ENCODE data around the gene MRAP. TPM values are rescaled to one million over a fixed set of nuclear protein-coding genes. Genes with fewer than 3 reads are reported as not detected.

The MRAP gene
- total and polyA plus RNA-seq, 7 experiments from 2014 or later: not detected

DNA sequence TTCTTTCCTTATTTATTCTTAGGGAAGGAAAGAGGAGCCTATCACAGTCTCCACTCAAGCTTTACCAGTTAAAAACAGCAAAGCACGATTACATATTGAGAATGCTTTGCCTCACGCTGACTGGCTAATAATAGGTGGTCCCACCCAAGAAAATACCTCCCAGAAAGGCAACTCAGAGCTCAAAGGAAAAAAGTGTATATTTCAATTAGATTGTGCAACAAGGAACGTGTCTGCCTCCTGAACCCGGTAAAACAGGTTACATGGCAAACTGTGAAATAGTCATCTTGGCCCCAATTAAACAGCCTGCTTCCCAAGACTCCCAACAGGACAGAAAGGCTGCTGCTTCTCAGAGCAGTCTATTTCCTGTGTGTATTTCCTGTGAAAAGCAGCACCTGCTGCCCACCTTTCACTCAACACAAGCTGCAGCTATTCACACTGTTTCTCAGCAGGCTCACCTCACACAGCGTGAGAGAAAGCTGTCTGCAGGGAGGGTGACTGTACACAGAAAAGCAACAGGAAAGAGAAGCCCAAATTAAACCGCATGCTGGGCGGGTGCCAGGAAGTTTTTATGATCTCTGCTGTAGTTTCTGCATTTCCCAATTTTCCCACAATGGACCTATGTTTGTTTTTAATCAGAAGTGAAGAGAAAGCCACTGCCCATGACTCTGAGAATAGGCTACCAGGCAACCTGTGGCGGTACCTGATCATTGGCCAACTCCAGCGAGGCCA, 50.1 kb downstream of the MRAP start:
- intact Hi-C loops (cut with micrococcal nuclease): no loop called here

DNA sequence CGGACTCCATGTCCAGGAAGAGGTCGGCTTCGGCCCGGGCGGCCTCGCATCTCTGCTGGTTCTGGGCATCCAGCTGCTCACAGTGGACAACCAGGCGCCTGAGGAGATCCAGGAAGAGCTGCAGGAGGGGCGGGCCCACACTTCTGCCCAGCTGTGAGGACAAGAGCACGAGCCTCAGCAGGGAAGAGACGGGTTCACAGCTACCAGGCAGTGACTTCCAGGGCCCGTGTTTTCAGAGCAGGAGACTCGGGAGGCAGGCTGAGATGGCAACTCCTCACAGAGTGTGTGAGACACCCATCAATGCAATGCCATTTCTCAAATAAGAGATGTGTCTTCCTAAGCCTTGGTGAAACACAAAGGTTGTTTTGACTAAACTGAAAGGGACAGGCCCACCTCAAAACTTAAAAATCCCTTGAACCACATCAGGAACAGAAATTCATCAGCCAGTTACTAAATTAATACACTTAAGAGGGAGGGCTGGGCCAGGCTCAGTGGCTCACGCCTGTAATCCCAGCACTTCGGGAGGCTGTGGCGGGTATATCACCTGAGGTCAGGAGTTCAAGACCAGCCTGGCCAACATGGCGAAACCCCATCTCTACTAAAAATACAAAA, 50.8 kb downstream of the MRAP start:
- CTCF ChIA-PET: no interaction called here
- H3K36me3 Mint-ChIP-seq: peaks cover 29 to 91% (median 56%) of the 10 kb centered on the region in 5 donors

More for the DNA sequence above, 50.1 kb downstream of the MRAP start:
- H3K9me3 ChIP-seq (ENCODE audit: control insufficient read depth in 2 of 3, low read length in 3 of 3): peaks cover 0 to 14% (median 3%) of the 10 kb centered on the region in 3 experiments
- no peak overlapping the region for H3K4me3 Mint-ChIP-seq
- H3K9me3 Mint-ChIP-seq: peaks cover 5 to 16% (median 8%) of the 10 kb centered on the region in 11 donors
- DNase-seq (no peak), ATAC-seq (no peak)
- ChIA-PET POLR2A (no interaction called here), CTCF (no interaction called here)
- H3K4me1 ChIP-seq (ENCODE audit: control insufficient read depth in 2 of 2, insufficient read depth in 2 of 2, low read length in 2 of 2): no peaks in the 10 kb centered on the region
- no peak overlapping the region for H3K4me3 ChIP-seq (ENCODE audit: low read length)
- H3K4me1 Mint-ChIP-seq: no peaks in the 10 kb centered on the region
- H3K27me3 Mint-ChIP-seq: no peaks in the 10 kb centered on the region
- peaks cover 19 to 99% (median 51%) of the 10 kb centered on the region in 3 experiments for H3K36me3 ChIP-seq (ENCODE audit: control insufficient read depth in 2 of 3, insufficient read depth in 3 of 3, low read length in 3 of 3)
- no peak overlapping the region for H3K27ac Mint-ChIP-seq
- peaks cover 32 to 91% (median 56%) of the 10 kb centered on the region in 5 donors for H3K36me3 Mint-ChIP-seq
- no peak overlapping the region for H3K27ac ChIP-seq (ENCODE audit: low read depth, low read length)
- no peaks in the 10 kb centered on the region for H3K27me3 ChIP-seq (ENCODE audit: control insufficient read depth in 2 of 2, insufficient read depth in 2 of 2, low read length in 2 of 2)

DNA sequence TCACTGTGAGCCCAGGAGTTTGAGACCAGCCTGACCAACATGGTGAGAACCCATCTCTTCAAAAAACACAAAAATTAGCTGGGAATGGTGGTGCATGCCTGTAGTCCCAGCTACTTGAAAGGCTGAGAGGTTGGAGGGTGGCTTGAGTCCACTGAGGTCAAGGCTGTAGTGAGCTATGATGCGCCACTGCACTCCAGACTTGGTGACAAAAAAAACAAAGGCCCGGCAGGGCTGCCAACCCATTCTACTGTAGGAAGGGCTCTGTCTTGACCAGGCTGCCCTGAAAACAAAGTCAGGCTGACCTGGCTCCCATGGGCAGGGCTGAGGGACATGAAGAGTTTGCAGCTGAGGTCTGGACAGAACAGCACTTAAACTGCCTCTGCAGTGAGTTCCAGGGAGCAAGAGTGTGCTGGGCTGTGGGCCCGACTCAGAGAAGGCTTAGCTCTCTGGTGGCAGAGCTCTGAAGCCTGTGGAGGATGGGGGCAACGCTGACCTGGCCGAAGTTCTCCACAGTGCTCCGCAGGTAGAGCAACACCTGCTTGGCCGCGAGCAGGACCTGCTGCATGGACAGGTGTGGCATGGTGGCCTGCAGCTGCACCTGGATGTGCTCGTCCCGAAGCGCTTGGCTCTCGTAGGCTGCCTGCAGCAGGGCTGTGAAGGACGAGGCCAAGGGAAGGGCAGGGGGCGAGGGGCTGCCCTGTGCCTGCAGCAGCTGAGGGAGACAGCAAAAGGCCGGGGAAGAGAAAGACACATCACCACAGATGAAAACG, 51.7 kb downstream of the MRAP start:
- peaks cover 21 to 91% (median 55%) of the 10 kb centered on the region in 5 donors for H3K36me3 Mint-ChIP-seq
- peaks cover 0 to under 1% (median 0%) of the 10 kb centered on the region in 3 experiments for H3K9me3 ChIP-seq (ENCODE audit: control insufficient read depth in 2 of 3, low read length in 3 of 3)
- CTCF ChIA-PET: no interaction called here

More for the DNA sequence above, 50.8 kb downstream of the MRAP start:
- no peaks in the 10 kb centered on the region for H3K4me1 ChIP-seq (ENCODE audit: control insufficient read depth in 2 of 2, insufficient read depth in 2 of 2, low read length in 2 of 2)
- ATAC-seq (no peak), DNase-seq (no peak)
- no peaks in the 10 kb centered on the region for H3K27me3 ChIP-seq (ENCODE audit: control insufficient read depth in 2 of 2, insufficient read depth in 2 of 2, low read length in 2 of 2)
- H3K36me3 ChIP-seq (ENCODE audit: control insufficient read depth in 2 of 3, insufficient read depth in 3 of 3, low read length in 3 of 3): peaks cover 14 to 99% (median 53%) of the 10 kb centered on the region in 3 experiments
- H3K9me3 ChIP-seq (ENCODE audit: control insufficient read depth in 2 of 3, low read length in 3 of 3): peaks cover 0 to 10% (median 3%) of the 10 kb centered on the region in 3 experiments
- peaks cover 4 to 9% (median 6%) of the 10 kb centered on the region in 11 donors for H3K9me3 Mint-ChIP-seq
- no peaks in the 10 kb centered on the region for H3K4me1 Mint-ChIP-seq
- intact Hi-C loops (cut with micrococcal nuclease): no loop called here
- no peak overlapping the region for H3K4me3 ChIP-seq (ENCODE audit: low read length)
- POLR2A ChIA-PET: no interaction called here
- no peak overlapping the region for H3K27ac ChIP-seq (ENCODE audit: low read depth, low read length)
- H3K27ac Mint-ChIP-seq: no peak overlapping the region
- no peak overlapping the region for H3K4me3 Mint-ChIP-seq
- H3K27me3 Mint-ChIP-seq: no peaks in the 10 kb centered on the region

DNA sequence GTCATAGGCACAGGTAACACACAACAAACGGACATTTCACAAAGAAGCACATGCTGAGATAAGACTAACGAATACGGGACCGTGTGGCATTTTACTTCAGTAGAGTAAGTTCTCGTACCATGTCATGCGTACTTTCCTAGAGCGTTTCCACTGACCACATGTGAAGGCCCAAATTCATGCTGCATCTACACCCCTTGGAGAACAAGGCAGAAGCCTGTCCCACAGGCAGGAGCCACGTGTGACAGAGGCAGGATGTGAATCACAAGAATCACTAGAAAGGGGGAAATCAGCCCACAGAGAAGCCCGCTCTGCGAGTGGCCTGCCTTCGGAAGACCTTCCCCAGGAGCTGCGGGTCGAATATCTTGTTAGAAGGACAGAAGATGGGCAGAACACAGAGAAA, 52.3 kb downstream of the MRAP start:
- H3K27ac Mint-ChIP-seq: no peak overlapping the region

More for the DNA sequence above, 51.7 kb downstream of the MRAP start:
- intact Hi-C loops (cut with micrococcal nuclease): no loop called here
- DNase-seq (no peak), ATAC-seq (no peak)
- no peaks in the 10 kb centered on the region for H3K4me1 ChIP-seq (ENCODE audit: control insufficient read depth in 2 of 2, insufficient read depth in 2 of 2, low read length in 2 of 2)
- H3K27ac ChIP-seq (ENCODE audit: low read depth, low read length): no peak overlapping the region
- Mint-ChIP-seq H3K4me3 (no peak overlapping the region), H3K27me3 (no peaks in the 10 kb centered on the region), H3K4me1 (no peaks in the 10 kb centered on the region), H3K27ac (no peak overlapping the region), H3K9me3 (no peaks in the 10 kb centered on the region)
- no peak overlapping the region for H3K4me3 ChIP-seq (ENCODE audit: low read length)
- POLR2A ChIA-PET: no interaction called here
- H3K27me3 ChIP-seq (ENCODE audit: control insufficient read depth in 2 of 2, insufficient read depth in 2 of 2, low read length in 2 of 2): no peaks in the 10 kb centered on the region
- peaks cover 5 to 99% (median 49%) of the 10 kb centered on the region in 3 experiments for H3K36me3 ChIP-seq (ENCODE audit: control insufficient read depth in 2 of 3, insufficient read depth in 3 of 3, low read length in 3 of 3)

DNA sequence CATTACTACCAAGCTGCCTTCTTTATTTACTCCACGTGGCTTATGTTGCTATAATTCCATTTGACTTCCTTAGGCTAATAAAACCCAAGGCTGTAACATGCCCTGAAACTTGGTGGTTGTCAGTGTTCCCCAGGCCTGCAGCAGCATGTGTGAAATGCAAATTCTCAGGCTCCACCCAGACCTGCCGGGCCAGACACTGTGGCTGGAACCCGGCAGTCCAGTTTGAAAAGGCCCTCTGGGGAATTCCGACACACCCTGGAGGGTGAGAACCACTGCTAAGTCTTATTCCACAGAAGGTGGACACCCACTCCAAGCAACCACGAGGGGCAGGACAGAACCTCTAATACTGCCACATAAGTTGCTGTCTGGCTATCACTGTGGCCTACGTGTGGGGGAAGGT, 52.8 kb downstream of the MRAP start:
- Histone ChIP-seq H3K27me3 (ENCODE audit: control insufficient read depth in 2 of 2, insufficient read depth in 2 of 2, low read length in 2 of 2) (no peaks in the 10 kb centered on the region), H3K36me3 (ENCODE audit: control insufficient read depth in 2 of 3, insufficient read depth in 3 of 3, low read length in 3 of 3) (peaks cover 0 to 99% (median 42%) of the 10 kb centered on the region in 3 experiments), H3K4me3 (ENCODE audit: low read length) (no peak overlapping the region), H3K27ac (ENCODE audit: low read depth, low read length) (no peak overlapping the region), H3K9me3 (ENCODE audit: control insufficient read depth in 2 of 3, low read length in 3 of 3) (no peaks in the 10 kb centered on the region), H3K4me1 (ENCODE audit: control insufficient read depth in 2 of 2, insufficient read depth in 2 of 2, low read length in 2 of 2) (no peaks in the 10 kb centered on the region)
- no peaks in the 10 kb centered on the region for H3K27me3 Mint-ChIP-seq
- H3K4me3 Mint-ChIP-seq: no peak overlapping the region
- no peak for DNase-seq
- H3K4me1 Mint-ChIP-seq: no peaks in the 10 kb centered on the region
- H3K36me3 Mint-ChIP-seq: peaks cover 17 to 91% (median 48%) of the 10 kb centered on the region in 5 donors
- H3K9me3 Mint-ChIP-seq: no peaks in the 10 kb centered on the region
- no peak overlapping the region for H3K27ac Mint-ChIP-seq
- ATAC-seq: no peak
- POLR2A ChIA-PET: no interaction called here
- intact Hi-C loops (cut with micrococcal nuclease): no loop called here
- CTCF ChIA-PET: no interaction called here

More for the DNA sequence above, 52.3 kb downstream of the MRAP start:
- ATAC-seq (no peak), DNase-seq (no peak)
- no peak overlapping the region for H3K4me3 ChIP-seq (ENCODE audit: low read length)
- POLR2A ChIA-PET: no interaction called here
- Mint-ChIP-seq H3K36me3 (peaks cover 21 to 91% (median 51%) of the 10 kb centered on the region in 5 donors), H3K27me3 (no peaks in the 10 kb centered on the region), H3K9me3 (no peaks in the 10 kb centered on the region), H3K4me3 (no peak overlapping the region), H3K4me1 (no peaks in the 10 kb centered on the region)
- CTCF ChIA-PET: no interaction called here
- H3K4me1 ChIP-seq (ENCODE audit: control insufficient read depth in 2 of 2, insufficient read depth in 2 of 2, low read length in 2 of 2): no peaks in the 10 kb centered on the region
- no peaks in the 10 kb centered on the region for H3K9me3 ChIP-seq (ENCODE audit: control insufficient read depth in 2 of 3, low read length in 3 of 3)
- peaks cover 0 to 99% (median 43%) of the 10 kb centered on the region in 3 experiments for H3K36me3 ChIP-seq (ENCODE audit: control insufficient read depth in 2 of 3, insufficient read depth in 3 of 3, low read length in 3 of 3)
- no peaks in the 10 kb centered on the region for H3K27me3 ChIP-seq (ENCODE audit: control insufficient read depth in 2 of 2, insufficient read depth in 2 of 2, low read length in 2 of 2)
- intact Hi-C loops (cut with micrococcal nuclease): no loop called here
- no peak overlapping the region for H3K27ac ChIP-seq (ENCODE audit: low read depth, low read length)

DNA sequence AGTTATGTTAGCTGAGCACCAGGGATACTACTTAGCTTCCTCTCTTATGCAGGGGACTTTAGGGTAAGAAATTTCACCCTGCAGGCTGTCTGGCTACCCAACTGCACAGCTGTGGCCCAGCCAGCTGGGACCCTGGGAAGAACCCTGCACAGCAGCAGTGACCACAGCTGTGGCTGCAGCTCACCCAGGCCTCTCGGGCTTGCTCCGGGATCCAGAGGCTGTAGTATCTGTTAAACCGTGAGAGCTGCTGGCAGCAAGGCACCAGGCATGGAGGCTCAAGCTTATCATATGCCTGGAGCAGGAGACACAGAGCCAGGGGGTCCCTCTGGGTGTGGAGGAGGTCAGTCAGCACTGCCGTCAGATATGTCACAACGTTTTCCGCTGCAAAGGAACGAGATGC, 53.9 kb downstream of the MRAP start:
- intact Hi-C loops (cut with micrococcal nuclease): no loop called here
- ChIA-PET CTCF (no interaction called here), POLR2A (no interaction called here)
- Histone ChIP-seq H3K27ac (ENCODE audit: low read depth, low read length) (no peak overlapping the region), H3K27me3 (ENCODE audit: control insufficient read depth in 2 of 2, insufficient read depth in 2 of 2, low read length in 2 of 2) (no peaks in the 10 kb centered on the region), H3K36me3 (ENCODE audit: control insufficient read depth in 2 of 3, insufficient read depth in 3 of 3, low read length in 3 of 3) (peaks cover 0 to 98% (median 39%) of the 10 kb centered on the region in 3 experiments), H3K4me1 (ENCODE audit: control insufficient read depth in 2 of 2, insufficient read depth in 2 of 2, low read length in 2 of 2) (no peaks in the 10 kb centered on the region), H3K4me3 (ENCODE audit: low read length) (no peak overlapping the region), H3K9me3 (ENCODE audit: control insufficient read depth in 2 of 3, low read length in 3 of 3) (no peaks in the 10 kb centered on the region)
- Mint-ChIP-seq H3K36me3 (peaks cover 17 to 91% (median 52%) of the 10 kb centered on the region in 5 donors), H3K4me3 (no peak overlapping the region), H3K27ac (no peak overlapping the region), H3K9me3 (no peaks in the 10 kb centered on the region), H3K4me1 (no peaks in the 10 kb centered on the region), H3K27me3 (no peaks in the 10 kb centered on the region)
- no peak for DNase-seq
- no peak for ATAC-seq
